ENCODE measurements around the gene DDX5.

DNA sequence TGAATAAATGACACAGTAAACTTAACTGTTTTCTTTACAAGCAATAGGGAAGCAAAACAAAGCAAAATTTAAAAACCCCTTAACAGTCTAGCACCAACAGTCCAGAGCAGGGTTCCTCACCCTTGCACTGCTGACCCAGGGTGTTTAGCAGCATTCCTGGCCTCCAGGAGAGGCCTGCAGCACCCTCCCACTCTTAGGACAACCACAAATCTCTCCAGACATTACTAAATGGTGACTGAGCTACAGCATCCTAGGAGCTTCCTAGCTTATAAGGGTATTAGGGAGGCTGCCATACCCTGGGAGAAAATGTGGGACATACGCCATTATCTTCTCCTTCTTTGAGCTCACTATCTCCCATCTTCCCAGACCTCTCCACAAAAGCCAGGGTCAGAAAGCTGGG is 25.1 kb downstream of the DDX5 start:
- TF ChIP-seq, protein P1, sequence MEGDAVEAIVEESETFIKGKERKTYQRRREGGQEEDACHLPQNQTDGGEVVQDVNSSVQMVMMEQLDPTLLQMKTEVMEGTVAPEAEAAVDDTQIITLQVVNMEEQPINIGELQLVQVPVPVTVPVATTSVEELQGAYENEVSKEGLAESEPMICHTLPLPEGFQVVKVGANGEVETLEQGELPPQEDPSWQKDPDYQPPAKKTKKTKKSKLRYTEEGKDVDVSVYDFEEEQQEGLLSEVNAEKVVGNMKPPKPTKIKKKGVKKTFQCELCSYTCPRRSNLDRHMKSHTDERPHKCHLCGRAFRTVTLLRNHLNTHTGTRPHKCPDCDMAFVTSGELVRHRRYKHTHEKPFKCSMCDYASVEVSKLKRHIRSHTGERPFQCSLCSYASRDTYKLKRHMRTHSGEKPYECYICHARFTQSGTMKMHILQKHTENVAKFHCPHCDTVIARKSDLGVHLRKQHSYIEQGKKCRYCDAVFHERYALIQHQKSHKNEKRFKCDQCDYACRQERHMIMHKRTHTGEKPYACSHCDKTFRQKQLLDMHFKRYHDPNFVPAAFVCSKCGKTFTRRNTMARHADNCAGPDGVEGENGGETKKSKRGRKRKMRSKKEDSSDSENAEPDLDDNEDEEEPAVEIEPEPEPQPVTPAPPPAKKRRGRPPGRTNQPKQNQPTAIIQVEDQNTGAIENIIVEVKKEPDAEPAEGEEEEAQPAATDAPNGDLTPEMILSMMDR (IDR thresholded peaks at IDR 0.05): no peak
- no peak for TF ChIP-seq POLR2A (IDR thresholded peaks at IDR 0.05)
